HepG2 (cell line): ENCODE results near the gene IPPK. TPM values are rescaled to one million over a fixed set of nuclear protein-coding genes. Genes with fewer than 3 reads are reported as not detected.

Experiments used
- CBX5 ChIP-seq: sonication (generic); formaldehyde crosslinking; IDR thresholded peaks from 2 replicates; pipeline ENCODE4 v1.4.0; 2020; ENCODE audit warnings: missing genetic modification reagents, borderline replicate concordance
- ELF1 ChIP-seq: sonication (generic); formaldehyde crosslinking; IDR thresholded peaks from 2 replicates; pipeline ENCODE4 v1.4.0; 2020; ENCODE audit warnings: missing genetic modification reagents
- EZH2 ChIP-seq: conservative IDR thresholded peaks from 2 replicates; pipeline ENCODE4 v1.6.1; 2012; ENCODE audit warnings: mild to moderate bottlenecking, low read depth, low read length, moderate library complexity
- GTF3A ChIP-seq: sonication (generic); formaldehyde crosslinking; conservative IDR thresholded peaks from 2 replicates; pipeline ENCODE4 v1.4.0; 2020; ENCODE audit warnings: mild to moderate bottlenecking, missing genetic modification reagents
- HOXA7 ChIP-seq: sonication (generic); formaldehyde crosslinking; IDR thresholded peaks from 2 replicates; pipeline ENCODE4 v1.8.1; 2022; ENCODE audit warnings: mild to moderate bottlenecking, missing genetic modification reagents, moderate library complexity
- KLF9 ChIP-seq: IDR thresholded peaks from 2 replicates; pipeline ENCODE4 v1.6.1; 2016; ENCODE audit warnings: low read depth
- POGZ ChIP-seq: sonication (generic); formaldehyde crosslinking; IDR thresholded peaks from 2 replicates; pipeline ENCODE4 v1.4.0; 2020; ENCODE audit warnings: mild to moderate bottlenecking, missing genetic modification reagents
- POLR2AphosphoS2 ChIP-seq: IDR thresholded peaks from 2 replicates; pipeline ENCODE4 v1.6.1; 2011; ENCODE audit warnings: low read depth, low read length, improper control_type of control experiment
- RAD21 ChIP-seq: fragments of 450-650 bp; formaldehyde crosslinking; IDR thresholded peaks from 2 replicates; pipeline ENCODE4 v1.5.0; 2020; ENCODE audit warnings: mild to moderate bottlenecking
- REL ChIP-seq: sonication (generic); formaldehyde crosslinking; conservative IDR thresholded peaks from 2 replicates; pipeline ENCODE4 v1.8.0; 2022; ENCODE audit warnings: mild to moderate bottlenecking, missing genetic modification reagents, moderate library complexity
- TBL1XR1 ChIP-seq: fragments of 150-350 bp; IDR thresholded peaks from 2 replicates; pipeline ENCODE4 v1.6.1; 2014; ENCODE audit warnings: borderline replicate concordance, low read length; ENCODE audit not compliant: partially characterized antibody
- XBP1 ChIP-seq: sonication (generic); formaldehyde crosslinking; IDR thresholded peaks from 2 replicates; pipeline ENCODE4 v1.5.0; 2020; ENCODE audit warnings: missing genetic modification reagents
- ZNF260 ChIP-seq: sonication (generic); formaldehyde crosslinking; IDR thresholded peaks from 2 replicates; pipeline ENCODE4 v1.4.0; 2020; ENCODE audit warnings: missing genetic modification reagents, low read depth, mild to moderate bottlenecking, borderline replicate concordance
- ZNF33B ChIP-seq: sonication (generic); formaldehyde crosslinking; IDR thresholded peaks from 2 replicates; pipeline ENCODE4 v1.5.1; 2020; ENCODE audit warnings: mild to moderate bottlenecking, missing genetic modification reagents
- ZNF747 ChIP-seq: sonication (generic); formaldehyde crosslinking; IDR thresholded peaks from 2 replicates; pipeline ENCODE4 v1.8.1; 2023; ENCODE audit warnings: missing genetic modification reagents, mild to moderate bottlenecking, borderline replicate concordance
- polyA plus RNA-seq, 8 experiments: library from polyadenylated mRNA; depleted of rRNA in 3 of 8; stranded (reverse) in 7 of 8; unstranded in 1 of 8; fragments of >200 nt; fragmentation: Illumina TruSeq in 4 of 8; extraction: Trizol in 4 of 8; gene quantifications; 2 replicates each; pipeline versions ENCODE4 v1.2.1 to v1.2.3, GENCODE V29; 2011 to 2016; ENCODE audit warnings: low read depth in 4 of 8, missing spikeins in 1 of 8, mixed read lengths in 1 of 8; ENCODE audit not compliant: insufficient read depth in 1 of 8
- total RNA-seq, 5 experiments: library from RNA; depleted of rRNA; stranded (reverse); fragments of >200 nt; fragmentation: Illumina TruSeq; extraction: Trizol; gene quantifications; 2 replicates each; pipeline ENCODE4 v1.2.3, GENCODE V29; 2016; ENCODE audit warnings: low read depth in 1 of 5
- TF ChIP-seq, protein P1 (sequence below): sonication (generic); formaldehyde crosslinking; IDR thresholded peaks from 2 replicates; pipeline ENCODE4 v1.4.0; 2020; ENCODE audit warnings: missing genetic modification reagents
- TF ChIP-seq, protein P2 (sequence below): sonication (generic); formaldehyde crosslinking; IDR thresholded peaks from 2 replicates; pipeline ENCODE4 v1.8.1; 2022; ENCODE audit warnings: low read depth, mild to moderate bottlenecking, missing genetic modification reagents
- TF ChIP-seq, protein P3 (sequence below): sonication (generic); formaldehyde crosslinking; IDR thresholded peaks from 2 replicates; pipeline ENCODE4 v1.8.1; 2023; ENCODE audit warnings: missing genetic modification reagents, mild to moderate bottlenecking, borderline replicate concordance
- TF ChIP-seq, protein P4 (sequence below): sonication (generic); formaldehyde crosslinking; IDR thresholded peaks from 2 replicates; pipeline ENCODE4 v1.4.0; 2020; ENCODE audit warnings: low read depth, missing genetic modification reagents
- TF ChIP-seq, protein P5 (sequence below): sonication (generic); formaldehyde crosslinking; IDR thresholded peaks from 2 replicates; pipeline ENCODE4 v1.4.0; 2020; ENCODE audit warnings: missing genetic modification reagents

The IPPK gene
- total and polyA plus RNA-seq, 2 of the 13 experiments (the other 11 are each of a cell fraction or from before 2014, with no cell fraction given) = 9.9 to 14.1 TPM

DNA sequence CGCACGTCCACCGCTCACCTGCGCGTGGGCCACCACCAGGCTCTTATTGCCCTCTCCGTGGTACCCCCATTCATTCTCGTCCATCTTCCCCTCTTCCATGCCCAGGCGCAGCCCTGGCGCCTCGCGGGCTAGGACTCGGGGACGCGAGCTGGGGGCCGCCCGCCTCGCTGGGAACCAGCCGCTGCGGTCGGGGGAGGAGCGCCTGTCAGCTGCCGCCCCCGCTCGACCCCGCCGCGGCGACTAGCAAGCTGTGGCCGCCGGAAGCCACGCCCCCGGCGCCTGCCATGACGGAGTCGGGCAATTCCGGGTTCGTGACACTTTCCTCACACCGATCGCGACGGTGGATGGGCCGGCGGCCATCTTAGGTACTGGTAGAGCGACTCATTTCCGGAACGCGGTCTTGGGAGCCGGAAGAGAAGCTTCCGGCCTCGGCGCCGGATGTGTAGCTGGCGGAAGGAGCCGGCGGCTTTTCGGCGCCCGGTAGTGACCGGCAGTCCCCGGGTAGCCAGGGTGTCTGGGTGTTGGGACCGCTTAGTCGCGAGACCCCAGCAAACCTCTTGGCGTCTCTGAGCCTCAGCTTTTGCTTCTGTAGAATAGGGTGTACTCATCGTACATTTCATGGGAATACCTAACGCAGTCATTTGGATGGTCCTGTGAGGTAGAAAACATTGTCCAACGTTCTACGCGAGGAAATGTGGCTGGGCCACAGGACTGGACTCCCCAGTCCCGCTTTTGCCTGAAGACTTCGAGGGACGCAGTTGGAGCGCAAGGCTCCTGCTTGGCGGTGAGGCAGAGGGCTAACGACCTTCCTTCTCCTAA lies at the start of gene IPPK (continued):
- TF ChIP-seq, protein P1, sequence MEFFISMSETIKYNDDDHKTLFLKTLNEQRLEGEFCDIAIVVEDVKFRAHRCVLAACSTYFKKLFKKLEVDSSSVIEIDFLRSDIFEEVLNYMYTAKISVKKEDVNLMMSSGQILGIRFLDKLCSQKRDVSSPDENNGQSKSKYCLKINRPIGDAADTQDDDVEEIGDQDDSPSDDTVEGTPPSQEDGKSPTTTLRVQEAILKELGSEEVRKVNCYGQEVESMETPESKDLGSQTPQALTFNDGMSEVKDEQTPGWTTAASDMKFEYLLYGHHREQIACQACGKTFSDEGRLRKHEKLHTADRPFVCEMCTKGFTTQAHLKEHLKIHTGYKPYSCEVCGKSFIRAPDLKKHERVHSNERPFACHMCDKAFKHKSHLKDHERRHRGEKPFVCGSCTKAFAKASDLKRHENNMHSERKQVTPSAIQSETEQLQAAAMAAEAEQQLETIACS = peak; percentile 57
- TF ChIP-seq GTF3A (CRISPR knock-in tag) (no peak), TBL1XR1 (no peak), KLF9 (CRISPR knock-in tag) (no peak; the same call in 1 of the 2 replicates), ZNF747 (CRISPR knock-in tag) (peak; percentile 84), POLR2AphosphoS2 (no peak), EZH2 (no peak), ELF1 (CRISPR knock-in tag) (peak; percentile 99), ZNF260 (CRISPR knock-in tag) (no peak), POGZ (CRISPR knock-in tag) (peak; percentile 82), REL (CRISPR knock-in tag) (0 out of 2 replicates have a peak, but pooled peaks have one; percentile 60), RAD21 (CRISPR knock-in tag) (no peak), CBX5 (no peak), XBP1 (CRISPR knock-in tag) (peak; percentile 69; the same call in 1 of the 2 replicates), HOXA7 (CRISPR knock-in tag) (no peak), ZNF33B (CRISPR knock-in tag) (0 out of 2 replicates have a peak, but pooled peaks have one; percentile 42)
- TF ChIP-seq, protein P2, sequence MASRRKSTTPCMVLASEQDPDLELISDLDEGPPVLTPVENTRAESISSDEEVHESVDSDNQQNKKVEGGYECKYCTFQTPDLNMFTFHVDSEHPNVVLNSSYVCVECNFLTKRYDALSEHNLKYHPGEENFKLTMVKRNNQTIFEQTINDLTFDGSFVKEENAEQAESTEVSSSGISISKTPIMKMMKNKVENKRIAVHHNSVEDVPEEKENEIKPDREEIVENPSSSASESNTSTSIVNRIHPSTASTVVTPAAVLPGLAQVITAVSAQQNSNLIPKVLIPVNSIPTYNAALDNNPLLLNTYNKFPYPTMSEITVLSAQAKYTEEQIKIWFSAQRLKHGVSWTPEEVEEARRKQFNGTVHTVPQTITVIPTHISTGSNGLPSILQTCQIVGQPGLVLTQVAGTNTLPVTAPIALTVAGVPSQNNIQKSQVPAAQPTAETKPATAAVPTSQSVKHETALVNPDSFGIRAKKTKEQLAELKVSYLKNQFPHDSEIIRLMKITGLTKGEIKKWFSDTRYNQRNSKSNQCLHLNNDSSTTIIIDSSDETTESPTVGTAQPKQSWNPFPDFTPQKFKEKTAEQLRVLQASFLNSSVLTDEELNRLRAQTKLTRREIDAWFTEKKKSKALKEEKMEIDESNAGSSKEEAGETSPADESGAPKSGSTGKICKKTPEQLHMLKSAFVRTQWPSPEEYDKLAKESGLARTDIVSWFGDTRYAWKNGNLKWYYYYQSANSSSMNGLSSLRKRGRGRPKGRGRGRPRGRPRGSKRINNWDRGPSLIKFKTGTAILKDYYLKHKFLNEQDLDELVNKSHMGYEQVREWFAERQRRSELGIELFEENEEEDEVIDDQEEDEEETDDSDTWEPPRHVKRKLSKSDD (CRISPR knock-in tag) = peak; percentile 86
- TF ChIP-seq, protein P3, sequence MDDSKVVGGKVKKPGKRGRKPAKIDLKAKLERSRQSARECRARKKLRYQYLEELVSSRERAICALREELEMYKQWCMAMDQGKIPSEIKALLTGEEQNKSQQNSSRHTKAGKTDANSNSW (CRISPR knock-in tag) = 0 out of 2 replicates have a peak, but pooled peaks have one; percentile 73
- TF ChIP-seq, protein P4, sequence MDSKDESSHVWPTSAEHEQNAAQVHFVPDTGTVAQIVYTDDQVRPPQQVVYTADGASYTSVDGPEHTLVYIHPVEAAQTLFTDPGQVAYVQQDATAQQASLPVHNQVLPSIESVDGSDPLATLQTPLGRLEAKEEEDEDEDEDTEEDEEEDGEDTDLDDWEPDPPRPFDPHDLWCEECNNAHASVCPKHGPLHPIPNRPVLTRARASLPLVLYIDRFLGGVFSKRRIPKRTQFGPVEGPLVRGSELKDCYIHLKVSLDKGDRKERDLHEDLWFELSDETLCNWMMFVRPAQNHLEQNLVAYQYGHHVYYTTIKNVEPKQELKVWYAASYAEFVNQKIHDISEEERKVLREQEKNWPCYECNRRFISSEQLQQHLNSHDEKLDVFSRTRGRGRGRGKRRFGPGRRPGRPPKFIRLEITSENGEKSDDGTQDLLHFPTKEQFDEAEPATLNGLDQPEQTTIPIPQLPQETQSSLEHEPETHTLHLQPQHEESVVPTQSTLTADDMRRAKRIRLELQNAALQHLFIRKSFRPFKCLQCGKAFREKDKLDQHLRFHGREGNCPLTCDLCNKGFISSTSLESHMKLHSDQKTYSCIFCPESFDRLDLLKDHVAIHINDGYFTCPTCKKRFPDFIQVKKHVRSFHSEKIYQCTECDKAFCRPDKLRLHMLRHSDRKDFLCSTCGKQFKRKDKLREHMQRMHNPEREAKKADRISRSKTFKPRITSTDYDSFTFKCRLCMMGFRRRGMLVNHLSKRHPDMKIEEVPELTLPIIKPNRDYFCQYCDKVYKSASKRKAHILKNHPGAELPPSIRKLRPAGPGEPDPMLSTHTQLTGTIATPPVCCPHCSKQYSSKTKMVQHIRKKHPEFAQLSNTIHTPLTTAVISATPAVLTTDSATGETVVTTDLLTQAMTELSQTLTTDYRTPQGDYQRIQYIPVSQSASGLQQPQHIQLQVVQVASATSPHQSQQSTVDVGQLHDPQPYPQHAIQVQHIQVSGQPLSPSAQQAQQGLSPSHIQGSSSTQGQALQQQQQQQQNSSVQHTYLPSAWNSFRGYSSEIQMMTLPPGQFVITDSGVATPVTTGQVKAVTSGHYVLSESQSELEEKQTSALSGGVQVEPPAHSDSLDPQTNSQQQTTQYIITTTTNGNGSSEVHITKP (CRISPR knock-in tag) = peak; percentile 58; the same call in 1 of the 2 replicates
- TF ChIP-seq, protein P5, sequence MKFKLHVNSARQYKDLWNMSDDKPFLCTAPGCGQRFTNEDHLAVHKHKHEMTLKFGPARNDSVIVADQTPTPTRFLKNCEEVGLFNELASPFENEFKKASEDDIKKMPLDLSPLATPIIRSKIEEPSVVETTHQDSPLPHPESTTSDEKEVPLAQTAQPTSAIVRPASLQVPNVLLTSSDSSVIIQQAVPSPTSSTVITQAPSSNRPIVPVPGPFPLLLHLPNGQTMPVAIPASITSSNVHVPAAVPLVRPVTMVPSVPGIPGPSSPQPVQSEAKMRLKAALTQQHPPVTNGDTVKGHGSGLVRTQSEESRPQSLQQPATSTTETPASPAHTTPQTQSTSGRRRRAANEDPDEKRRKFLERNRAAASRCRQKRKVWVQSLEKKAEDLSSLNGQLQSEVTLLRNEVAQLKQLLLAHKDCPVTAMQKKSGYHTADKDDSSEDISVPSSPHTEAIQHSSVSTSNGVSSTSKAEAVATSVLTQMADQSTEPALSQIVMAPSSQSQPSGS = no peak; the same call in none of the 2 replicates
